ENCODE measurements around the gene GRAMD2B. TPM values are rescaled to one million over a fixed set of nuclear protein-coding genes. Genes with fewer than 3 reads are reported as not detected.
"Not testable (repeated sequence)": the region's sequence is repeated elsewhere in the genome, so short reads cannot be mapped to it uniquely, and the experiment has no call there.

GRAMD2B gene
- total RNA-seq, 2 experiments from 2014 or later: 9.7 to 13.9 TPM

- no peak overlapping the region for H3K27ac Mint-ChIP-seq
Measured at GRCh38 chr5:126512451-126512850, 89.2 kb downstream of the GRAMD2B start.

GRCh38 chr5:126513302-126513701 lies 90.1 kb downstream of the GRAMD2B start:
- peaks cover 20% of the 10 kb centered on the region for H3K4me1 Mint-ChIP-seq
- CTCF ChIA-PET: interaction anchor here (1.6 to 3.1 kb wide), 2 partner anchors 13 to 21 kb away, joined by 4 to 13 read pairs; no protein-coding TSS in a partner anchor
- no peak overlapping the region for H3K27ac Mint-ChIP-seq
- ATAC-seq (no peak), DNase-seq (no peak)
- H3K9me3 Mint-ChIP-seq (ENCODE audit: low read depth): no peaks in the 10 kb centered on the region
- no peak overlapping the region for H3K4me3 Mint-ChIP-seq
- POLR2A ChIA-PET: no interaction called here
- H3K27me3 Mint-ChIP-seq: no peaks in the 10 kb centered on the region
- intact Hi-C loops (cut with DNase I, micrococcal nuclease): no loop called here
- H3K36me3 Mint-ChIP-seq (ENCODE audit: low read depth): no peaks in the 10 kb centered on the region

More at GRCh38 chr5:126512451-126512850, 89.2 kb downstream of the GRAMD2B start:
- CTCF ChIA-PET: interaction anchor here (1.3 to 3.1 kb wide), 3 partner anchors 12 to 173 kb away, joined by 3 to 13 read pairs (median 4); no protein-coding TSS in a partner anchor
- POLR2A ChIA-PET: no interaction called here
- no peaks in the 10 kb centered on the region for H3K27me3 Mint-ChIP-seq
- no peak for ATAC-seq
- peaks cover 27% of the 10 kb centered on the region for H3K4me1 Mint-ChIP-seq
- intact Hi-C loops (cut with DNase I, micrococcal nuclease): no loop called here
- H3K4me3 Mint-ChIP-seq: no peak overlapping the region
- no peaks in the 10 kb centered on the region for H3K36me3 Mint-ChIP-seq (ENCODE audit: low read depth)
- no peaks in the 10 kb centered on the region for H3K9me3 Mint-ChIP-seq (ENCODE audit: low read depth)
- no peak for DNase-seq

GRCh38 chr5:126513703-126514102 lies 90.5 kb downstream of the GRAMD2B start:
- intact Hi-C loops (cut with DNase I, micrococcal nuclease): no loop called here

GRCh38 chr5:126514131-126514557 lies 90.9 kb downstream of the GRAMD2B start:
- H3K27ac Mint-ChIP-seq: no peak overlapping the region
- H3K27me3 Mint-ChIP-seq: no peaks in the 10 kb centered on the region
- ChIA-PET CTCF (interaction anchor here (2.8 kb wide), 1 partner anchor 17 kb away, joined by 10 read pairs; no protein-coding TSS in a partner anchor), POLR2A (no interaction called here)
- DNase-seq (no peak), ATAC-seq (no peak)
- no peaks in the 10 kb centered on the region for H3K9me3 Mint-ChIP-seq (ENCODE audit: low read depth)
- peaks cover 12% of the 10 kb centered on the region for H3K4me1 Mint-ChIP-seq
- H3K4me3 Mint-ChIP-seq: no peak overlapping the region
- intact Hi-C loops (cut with DNase I, micrococcal nuclease): no loop called here
- no peaks in the 10 kb centered on the region for H3K36me3 Mint-ChIP-seq (ENCODE audit: low read depth)

More at GRCh38 chr5:126513703-126514102, 90.5 kb downstream of the GRAMD2B start:
- DNase-seq (no peak), ATAC-seq (no peak)
- Mint-ChIP-seq H3K4me3 (no peak overlapping the region), H3K36me3 (ENCODE audit: low read depth) (no peaks in the 10 kb centered on the region), H3K27ac (no peak overlapping the region), H3K9me3 (ENCODE audit: low read depth) (no peaks in the 10 kb centered on the region), H3K27me3 (no peaks in the 10 kb centered on the region), H3K4me1 (peaks cover 16% of the 10 kb centered on the region)
- POLR2A ChIA-PET: no interaction called here
- CTCF ChIA-PET: interaction anchor here (3.1 kb wide), 1 partner anchor 13 kb away, joined by 13 read pairs; no protein-coding TSS in a partner anchor

- Mint-ChIP-seq H3K4me3 (no peak overlapping the region), H3K9me3 (ENCODE audit: low read depth) (no peaks in the 10 kb centered on the region), H3K27me3 (no peaks in the 10 kb centered on the region), H3K36me3 (ENCODE audit: low read depth) (no peaks in the 10 kb centered on the region), H3K27ac (no peak overlapping the region), H3K4me1 (peaks cover 8% of the 10 kb centered on the region)
- ChIA-PET POLR2A (no interaction called here), CTCF (interaction anchor here (2.8 kb wide), 1 partner anchor 16 kb away, joined by 10 read pairs; no protein-coding TSS in a partner anchor)
- DNase-seq (no peak), ATAC-seq (no peak)
- intact Hi-C loops (cut with DNase I, micrococcal nuclease): no loop called here
Measured at GRCh38 chr5:126514558-126515141, 91.4 kb downstream of the GRAMD2B start.

- ATAC-seq (no peak), DNase-seq (no peak)
- Mint-ChIP-seq H3K4me3 (no peak overlapping the region), H3K27me3 (no peaks in the 10 kb centered on the region), H3K27ac (no peak overlapping the region), H3K36me3 (ENCODE audit: low read depth) (no peaks in the 10 kb centered on the region), H3K9me3 (ENCODE audit: low read depth) (no peaks in the 10 kb centered on the region), H3K4me1 (peaks cover 5% of the 10 kb centered on the region)
- ChIA-PET POLR2A (interaction anchor here (0.6 kb wide), 1 partner anchor 17 kb away, joined by 4 read pairs; no protein-coding TSS in a partner anchor), CTCF (interaction anchor here (0.8 to 2.8 kb wide), 2 partner anchors 15 to 16 kb away, joined by 5 to 10 read pairs; no protein-coding TSS in a partner anchor)
- intact Hi-C loops (cut with DNase I, micrococcal nuclease): no loop called here
Measured at GRCh38 chr5:126515337-126515736, 92.1 kb downstream of the GRAMD2B start.

GRCh38 chr5:126516133-126516532 lies 92.9 kb downstream of the GRAMD2B start:
- no peaks in the 10 kb centered on the region for H3K27me3 Mint-ChIP-seq
- POLR2A ChIA-PET: interaction anchor here (0.6 kb wide), 1 partner anchor 17 kb away, joined by 4 read pairs; no protein-coding TSS in a partner anchor
- H3K4me3 Mint-ChIP-seq: no peak overlapping the region
- peaks cover 2% of the 10 kb centered on the region for H3K4me1 Mint-ChIP-seq
- no peaks in the 10 kb centered on the region for H3K36me3 Mint-ChIP-seq (ENCODE audit: low read depth)
- H3K27ac Mint-ChIP-seq: no peak overlapping the region
- H3K9me3 Mint-ChIP-seq (ENCODE audit: low read depth): no peaks in the 10 kb centered on the region
- CTCF ChIA-PET: interaction anchor here (0.6 to 2.8 kb wide), 6 partner anchors 15 to 1205 kb away, joined by 3 to 10 read pairs (median 4); no protein-coding TSS in a partner anchor
- no peak for DNase-seq
- intact Hi-C loops (cut with DNase I, micrococcal nuclease): no loop called here
- ATAC-seq: no peak

GRCh38 chr5:126516852-126517251 lies 93.6 kb downstream of the GRAMD2B start:
- no peak overlapping the region for H3K27ac Mint-ChIP-seq
- ATAC-seq (no peak), DNase-seq (no peak)
- intact Hi-C loops (cut with DNase I, micrococcal nuclease): no loop called here
- ChIA-PET POLR2A (no interaction called here), CTCF (interaction anchor here (0.7 to 2.8 kb wide), 4 partner anchors 14 to 179 kb away, joined by 3 to 10 read pairs (median 4); no protein-coding TSS in a partner anchor)
- no peaks in the 10 kb centered on the region for H3K9me3 Mint-ChIP-seq (ENCODE audit: low read depth)
- H3K27me3 Mint-ChIP-seq: no peaks in the 10 kb centered on the region
- H3K4me3 Mint-ChIP-seq: no peak overlapping the region
- H3K4me1 Mint-ChIP-seq: peaks cover 2% of the 10 kb centered on the region
- H3K36me3 Mint-ChIP-seq (ENCODE audit: low read depth): no peaks in the 10 kb centered on the region

GRCh38 chr5:126519223-126519622 lies 96.0 kb downstream of the GRAMD2B start:
- H3K4me1 Mint-ChIP-seq; DNase-seq; intact Hi-C loops (cut with DNase I, micrococcal nuclease); H3K27ac Mint-ChIP-seq; H3K9me3 Mint-ChIP-seq (ENCODE audit: low read depth); H3K27me3 Mint-ChIP-seq; ATAC-seq; H3K4me3 Mint-ChIP-seq; POLR2A ChIA-PET; H3K36me3 Mint-ChIP-seq (ENCODE audit: low read depth): not testable (repeated sequence)
- CTCF ChIA-PET: interaction anchor here (1.0 to 5.2 kb wide), 2 partner anchors 9 to 18 kb away, joined by 4 to 19 read pairs; no protein-coding TSS in a partner anchor

GRCh38 chr5:126519637-126520592 lies 96.7 kb downstream of the GRAMD2B start:
- H3K27me3 Mint-ChIP-seq: no peaks in the 10 kb centered on the region
- H3K36me3 Mint-ChIP-seq (ENCODE audit: low read depth): no peaks in the 10 kb centered on the region
- no peak overlapping the region for H3K4me3 Mint-ChIP-seq
- no peak for ATAC-seq
- H3K9me3 Mint-ChIP-seq (ENCODE audit: low read depth): no peaks in the 10 kb centered on the region
- intact Hi-C loops (cut with DNase I, micrococcal nuclease): no loop called here
- ChIA-PET CTCF (interaction anchor here (1.0 to 5.2 kb wide), 3 partner anchors 16 to 167 kb away, joined by 3 to 19 read pairs (median 3); no protein-coding TSS in a partner anchor), POLR2A (no interaction called here)
- H3K27ac Mint-ChIP-seq: no peak overlapping the region
- DNase-seq: no peak
- no peaks in the 10 kb centered on the region for H3K4me1 Mint-ChIP-seq

- CTCF ChIA-PET: interaction anchor here (1.0 to 5.2 kb wide), 3 partner anchors 15 to 167 kb away, joined by 3 to 19 read pairs (median 3); no protein-coding TSS in a partner anchor
- ATAC-seq (no peak), DNase-seq (no peak)
- POLR2A ChIA-PET: no interaction called here
- H3K36me3 Mint-ChIP-seq (ENCODE audit: low read depth): no peaks in the 10 kb centered on the region
- intact Hi-C loops (cut with DNase I, micrococcal nuclease): no loop called here
- H3K27ac Mint-ChIP-seq: no peak overlapping the region
- no peak overlapping the region for H3K4me3 Mint-ChIP-seq
- H3K4me1 Mint-ChIP-seq: no peaks in the 10 kb centered on the region
- H3K9me3 Mint-ChIP-seq (ENCODE audit: low read depth): no peaks in the 10 kb centered on the region
- H3K27me3 Mint-ChIP-seq: no peaks in the 10 kb centered on the region
Measured at GRCh38 chr5:126520593-126520953, 97.4 kb downstream of the GRAMD2B start.

Data from activated CD4-positive, alpha-beta T cell treated with anti-CD3 and anti-CD28 coated beads for 36 hours (primary cell).